ENCODE data around the gene COX10. TPM values are rescaled to one million over a fixed set of nuclear protein-coding genes. Genes with fewer than 3 reads are reported as not detected.

COX10 gene
- polyA plus RNA-seq, 1 donor (not counting 4 experiments of a cell fraction or from before 2014, with no cell fraction given), result 14.3 TPM

- no peak for FAIRE-seq
Observed at GRCh38 chr17:14092808-14093207, 23.5 kb downstream of the COX10 start.

GRCh38 chr17:14094676-14095601 lies 25.6 kb downstream of the COX10 start:
- no peaks in the 10 kb centered on the region for H3K36me3 ChIP-seq (ENCODE audit: control insufficient read depth in 2 of 2, extremely low read depth in 1 of 2, insufficient read depth in 2 of 2, low read length in 2 of 2)
- H3K4me3 ChIP-seq (ENCODE audit: control insufficient read depth in 2 of 3, extremely low read depth in 1 of 3, insufficient read depth in 2 of 3, low read depth in 1 of 3, low read length in 3 of 3), result no peak overlapping the region
- no peaks in the 10 kb centered on the region for H3K9me1 ChIP-seq (ENCODE audit: control insufficient read depth, extremely low read depth, insufficient read depth, low read length)
- H3K79me2 ChIP-seq (ENCODE audit: control insufficient read depth, insufficient read depth, low read length), result peaks cover 10% of the 10 kb centered on the region
- H3K9ac ChIP-seq (ENCODE audit: control insufficient read depth, extremely low read depth, insufficient read depth, low read length), result no peak overlapping the region
- H3K4me2 ChIP-seq (ENCODE audit: control insufficient read depth, extremely low read depth, insufficient read depth, low read depth, low read length), result no peak overlapping the region
- H3K27ac ChIP-seq (ENCODE audit: control insufficient read depth, insufficient read depth, low read length), result no peak overlapping the region
- no peak overlapping the region for H2AFZ ChIP-seq (ENCODE audit: control insufficient read depth, low read length)
- H3K4me1 ChIP-seq (ENCODE audit: control insufficient read depth, extremely low read depth, insufficient read depth, low read length), result no peaks in the 10 kb centered on the region
- dilution Hi-C loops (cut with MboI; ENCODE audit: extremely low pct_ligation_motif_present, low sequenced_read_pairs), result no loop called here
- no peak for DNase-seq (ENCODE audit: low read depth, low spot score)
- FAIRE-seq, result no peak
- H4K20me1 ChIP-seq (ENCODE audit: control insufficient read depth, extremely low read depth, insufficient read depth, low read length), result no peaks in the 10 kb centered on the region
- no peaks in the 10 kb centered on the region for H3K9me3 ChIP-seq (ENCODE audit: control insufficient read depth, low read depth, low read length)
- no peaks in the 10 kb centered on the region for H3K27me3 ChIP-seq (ENCODE audit: control insufficient read depth, extremely low read depth, insufficient read depth, low read length)
- TF ChIP-seq EZH2 (IDR thresholded peaks at IDR 0.05; ENCODE audit: low read length) (no peak), CTCF (optimal IDR thresholded peaks at IDR 0.05 in 1 of 3, IDR thresholded peaks at IDR 0.05 in 1 of 3, conservative IDR thresholded peaks at IDR 0.05 in 1 of 3; ENCODE audit: extremely low read depth in 1 of 3, insufficient read depth in 2 of 3, low read length in 3 of 3) (no peak)

More at GRCh38 chr17:14092808-14093207, 23.5 kb downstream of the COX10 start:
- Histone ChIP-seq H3K4me1 (ENCODE audit: control insufficient read depth, extremely low read depth, insufficient read depth, low read length) (no peaks in the 10 kb centered on the region), H2AFZ (ENCODE audit: control insufficient read depth, low read length) (no peak overlapping the region), H3K9me1 (ENCODE audit: control insufficient read depth, extremely low read depth, insufficient read depth, low read length) (no peaks in the 10 kb centered on the region), H3K27me3 (ENCODE audit: control insufficient read depth, extremely low read depth, insufficient read depth, low read length) (no peaks in the 10 kb centered on the region), H4K20me1 (ENCODE audit: control insufficient read depth, extremely low read depth, insufficient read depth, low read length) (no peaks in the 10 kb centered on the region), H3K9ac (ENCODE audit: control insufficient read depth, extremely low read depth, insufficient read depth, low read length) (no peak overlapping the region), H3K4me3 (ENCODE audit: control insufficient read depth in 2 of 3, extremely low read depth in 1 of 3, insufficient read depth in 2 of 3, low read depth in 1 of 3, low read length in 3 of 3) (no peak overlapping the region), H3K9me3 (ENCODE audit: control insufficient read depth, low read depth, low read length) (no peaks in the 10 kb centered on the region), H3K79me2 (ENCODE audit: control insufficient read depth, insufficient read depth, low read length) (peaks cover 9% of the 10 kb centered on the region), H3K36me3 (ENCODE audit: control insufficient read depth in 2 of 2, extremely low read depth in 1 of 2, insufficient read depth in 2 of 2, low read length in 2 of 2) (no peaks in the 10 kb centered on the region), H3K4me2 (ENCODE audit: control insufficient read depth, extremely low read depth, insufficient read depth, low read depth, low read length) (no peak overlapping the region), H3K27ac (ENCODE audit: control insufficient read depth, insufficient read depth, low read length) (no peak overlapping the region)
- TF ChIP-seq EZH2 (IDR thresholded peaks at IDR 0.05; ENCODE audit: low read length) (no peak), CTCF (optimal IDR thresholded peaks at IDR 0.05 in 1 of 3, IDR thresholded peaks at IDR 0.05 in 1 of 3, conservative IDR thresholded peaks at IDR 0.05 in 1 of 3; ENCODE audit: extremely low read depth in 1 of 3, insufficient read depth in 2 of 3, low read length in 3 of 3) (no peak)
- DNase-seq (ENCODE audit: low read depth, low spot score), result no peak
- dilution Hi-C loops (cut with MboI; ENCODE audit: extremely low pct_ligation_motif_present, low sequenced_read_pairs), result no loop called here

Measured in keratinocyte (primary cell).